DND-41 (cell line): Measurements from ENCODE around the gene SHFL.

Experiments
- ATAC-seq: fragments of 200-7000 bp; cut with Tn5 transposase; 3 replicates; pipeline ENCODE4 v1.9.1; 2021; ENCODE audit warnings: low read depth; ENCODE audit not compliant: insufficient read depth
- DNase-seq: peaks from one replicate; pipeline ENCODE4 v3.0.0-alpha.2; 2020
- H2AFZ ChIP-seq: 2 replicates; pipeline ENCODE4 v1.6.0; 2012; ENCODE audit warnings: low read depth, low read length
- H3K27ac ChIP-seq: 2 replicates; pipeline ENCODE4 v1.5.1; 2012; ENCODE audit warnings: low read length, inconsistent platforms
- H3K27me3 ChIP-seq: fragments of 200-600 bp; sonication (generic); 2 replicates; pipeline ENCODE4 v1.6.0; 2012; ENCODE audit warnings: low read length, mild to moderate bottlenecking, inconsistent platforms; ENCODE audit not compliant: insufficient read depth, poor library complexity
- H3K36me3 ChIP-seq: 2 replicates; pipeline ENCODE4 v1.5.1; 2012; ENCODE audit warnings: low read length, inconsistent platforms; ENCODE audit not compliant: insufficient read depth
- H3K4me1 ChIP-seq: 2 replicates; pipeline ENCODE4 v1.5.1; 2012; ENCODE audit warnings: mild to moderate bottlenecking, low read length; ENCODE audit not compliant: insufficient read depth
- H3K4me2 ChIP-seq: 2 replicates; pipeline ENCODE4 v1.6.0; 2012; ENCODE audit warnings: mild to moderate bottlenecking, moderate library complexity, low read length, inconsistent platforms; ENCODE audit not compliant: insufficient read depth
- H3K4me3 ChIP-seq, 2 experiments: fragments of 200-600 bp in 1 of 2; shearing (Covaris generic) in 1 of 2; 2 replicates each; pipeline ENCODE4 v1.5.1; 2012 to 2016; ENCODE audit warnings: inconsistent platforms in 2 of 2, low read length in 2 of 2, mild to moderate bottlenecking in 2 of 2, low read depth in 1 of 2, moderate library complexity in 1 of 2
- H3K79me2 ChIP-seq: 2 replicates; pipeline ENCODE4 v1.6.0; 2012; ENCODE audit warnings: low read length, inconsistent platforms; ENCODE audit not compliant: insufficient read depth
- H3K9ac ChIP-seq: 2 replicates; pipeline ENCODE4 v1.6.0; 2012; ENCODE audit warnings: low read depth, mild to moderate bottlenecking, inconsistent platforms, low read length, moderate library complexity
- H3K9me3 ChIP-seq: 2 replicates; pipeline ENCODE4 v1.5.1; 2012; ENCODE audit warnings: low read length, moderate library complexity, mild to moderate bottlenecking, inconsistent platforms; ENCODE audit not compliant: insufficient read depth, severe bottlenecking
- H4K20me1 ChIP-seq: 2 replicates; pipeline ENCODE4 v1.6.0; 2012; ENCODE audit warnings: low read length; ENCODE audit not compliant: insufficient read depth
- EZH2 ChIP-seq: IDR thresholded peaks from 3 replicates; pipeline ENCODE4 v1.6.1; 2012; ENCODE audit warnings: borderline replicate concordance, low read depth, mild to moderate bottlenecking, moderate library complexity, low read length, inconsistent platforms; ENCODE audit not compliant: severe bottlenecking
- TF ChIP-seq, protein P1 (sequence below): IDR thresholded peaks from 2 replicates; pipeline ENCODE4 v1.5.1; 2012; ENCODE audit warnings: borderline replicate concordance, low read length, moderate library complexity, mild to moderate bottlenecking; ENCODE audit not compliant: poor library complexity, severe bottlenecking; ENCODE audit errors: extremely low read depth

SHFL gene

DNA sequence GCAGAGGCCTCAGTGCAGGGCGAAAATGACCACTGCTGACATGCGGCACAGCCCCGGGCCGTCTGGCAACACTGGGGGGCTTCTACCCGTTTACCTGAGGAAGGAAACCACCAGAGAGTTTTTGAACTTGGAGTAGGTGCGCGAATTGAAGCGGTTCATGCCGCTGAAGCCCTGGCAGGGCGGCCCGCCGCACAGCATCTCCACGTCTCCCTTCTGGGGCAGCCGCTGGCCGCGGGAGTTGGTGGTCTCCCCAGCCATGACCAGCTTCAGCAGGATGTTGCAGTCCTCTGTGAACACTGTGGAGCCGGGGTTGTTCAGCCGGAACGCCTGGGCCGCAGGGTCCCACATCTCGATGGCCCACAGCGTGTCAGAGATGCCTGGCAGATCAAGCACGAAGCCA, 53.8 kb downstream of the SHFL start:
- H3K4me2 ChIP-seq: no peak overlapping the region
- TF ChIP-seq, protein P1, sequence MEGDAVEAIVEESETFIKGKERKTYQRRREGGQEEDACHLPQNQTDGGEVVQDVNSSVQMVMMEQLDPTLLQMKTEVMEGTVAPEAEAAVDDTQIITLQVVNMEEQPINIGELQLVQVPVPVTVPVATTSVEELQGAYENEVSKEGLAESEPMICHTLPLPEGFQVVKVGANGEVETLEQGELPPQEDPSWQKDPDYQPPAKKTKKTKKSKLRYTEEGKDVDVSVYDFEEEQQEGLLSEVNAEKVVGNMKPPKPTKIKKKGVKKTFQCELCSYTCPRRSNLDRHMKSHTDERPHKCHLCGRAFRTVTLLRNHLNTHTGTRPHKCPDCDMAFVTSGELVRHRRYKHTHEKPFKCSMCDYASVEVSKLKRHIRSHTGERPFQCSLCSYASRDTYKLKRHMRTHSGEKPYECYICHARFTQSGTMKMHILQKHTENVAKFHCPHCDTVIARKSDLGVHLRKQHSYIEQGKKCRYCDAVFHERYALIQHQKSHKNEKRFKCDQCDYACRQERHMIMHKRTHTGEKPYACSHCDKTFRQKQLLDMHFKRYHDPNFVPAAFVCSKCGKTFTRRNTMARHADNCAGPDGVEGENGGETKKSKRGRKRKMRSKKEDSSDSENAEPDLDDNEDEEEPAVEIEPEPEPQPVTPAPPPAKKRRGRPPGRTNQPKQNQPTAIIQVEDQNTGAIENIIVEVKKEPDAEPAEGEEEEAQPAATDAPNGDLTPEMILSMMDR: no peak
- no peak for TF ChIP-seq EZH2
- peaks cover 64% of the 10 kb centered on the region for H4K20me1 ChIP-seq
- ATAC-seq (no peak), DNase-seq (no peak)
- H3K4me3 ChIP-seq: no peak overlapping the region
- no peak overlapping the region for H2AFZ ChIP-seq
- peaks cover 7% of the 10 kb centered on the region; the same call in 1 of the 2 replicates for H3K79me2 ChIP-seq
- no peaks in the 10 kb centered on the region for H3K27me3 ChIP-seq
- peaks cover 99% of the 10 kb centered on the region for H3K36me3 ChIP-seq
- H3K4me1 ChIP-seq: no peaks in the 10 kb centered on the region
- H3K9me3 ChIP-seq: no peaks in the 10 kb centered on the region
- no peak overlapping the region for H3K9ac ChIP-seq
- no peak overlapping the region for H3K27ac ChIP-seq

DNA sequence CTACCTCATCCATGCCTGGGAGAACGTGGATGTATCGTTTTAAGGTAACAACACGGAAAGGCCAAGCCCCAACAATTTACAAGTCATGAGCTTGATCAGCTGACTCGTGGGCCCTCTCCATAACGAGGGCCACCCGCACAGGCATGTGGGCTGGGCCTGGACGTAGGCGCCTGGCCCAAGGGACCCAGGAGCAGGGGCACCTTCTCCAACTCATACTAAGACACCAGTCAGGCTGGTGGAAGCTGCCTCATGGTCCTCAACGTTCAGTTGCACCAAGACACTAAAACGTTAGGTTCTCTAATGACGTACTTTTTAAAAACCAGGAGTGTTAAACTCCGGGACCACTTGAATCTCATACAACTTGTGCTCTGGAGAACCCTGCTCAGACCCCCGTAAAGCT, 55.4 kb downstream of the SHFL start:
- no peak for DNase-seq
- ATAC-seq: no peak
- Histone ChIP-seq H3K79me2 (peaks cover 15% of the 10 kb centered on the region), H3K4me3 (no peak overlapping the region), H3K4me1 (no peaks in the 10 kb centered on the region), H3K27me3 (no peaks in the 10 kb centered on the region), H4K20me1 (peaks cover 69% of the 10 kb centered on the region), H3K36me3 (peaks cover 99% of the 10 kb centered on the region), H3K27ac (no peak overlapping the region), H2AFZ (no peak overlapping the region), H3K9ac (no peak overlapping the region), H3K9me3 (no peaks in the 10 kb centered on the region), H3K4me2 (no peak overlapping the region)
- no peak for TF ChIP-seq EZH2
- TF ChIP-seq, protein P1: no peak

DNA sequence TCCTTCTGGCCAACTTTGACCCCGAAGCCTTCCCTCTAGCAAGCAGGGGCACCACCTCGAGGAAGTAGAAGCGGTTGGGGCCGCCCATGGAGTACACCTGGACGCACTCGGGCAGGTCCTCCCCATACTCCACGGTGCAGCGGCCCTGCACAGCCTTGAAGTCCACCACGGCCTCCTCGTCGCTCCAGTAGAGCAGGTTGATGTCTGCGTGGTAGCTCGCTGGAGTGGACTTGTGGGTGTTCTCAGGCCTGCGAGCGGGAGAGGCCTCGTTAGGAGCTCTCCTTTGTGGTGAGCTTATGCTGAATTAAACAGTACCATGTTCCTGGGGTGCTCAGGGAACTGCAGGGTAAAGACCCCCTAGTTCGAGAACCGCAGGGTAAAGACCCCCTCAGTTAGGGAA, 55.9 kb downstream of the SHFL start:
- Histone ChIP-seq H3K4me3 (no peak overlapping the region), H3K9me3 (no peaks in the 10 kb centered on the region), H2AFZ (no peak overlapping the region), H3K4me1 (no peaks in the 10 kb centered on the region), H3K27me3 (no peaks in the 10 kb centered on the region), H3K36me3 (peaks cover 99% of the 10 kb centered on the region), H3K79me2 (peaks cover 15% of the 10 kb centered on the region), H3K9ac (no peak overlapping the region), H3K27ac (no peak overlapping the region), H4K20me1 (peaks cover 67% of the 10 kb centered on the region), H3K4me2 (no peak overlapping the region)
- ATAC-seq (no peak), DNase-seq (no peak)
- TF ChIP-seq EZH2: no peak
- TF ChIP-seq, protein P1: no peak
